Epithelial cell of esophagus (primary cell): ENCODE results near the gene NUCKS1.

Experiments
- DNase-seq: peaks from one replicate; pipeline ENCODE4 v3.0.0; 2010; ENCODE audit warnings: low read depth
- H3K4me3 ChIP-seq: 2 replicates; pipeline ENCODE4 v1.5.1; 2011; ENCODE audit warnings: mild to moderate bottlenecking, low read length, control low read depth
- CTCF ChIP-seq: IDR thresholded peaks from 2 replicates; pipeline ENCODE4 v1.5.1; 2011; ENCODE audit warnings: low read depth, mild to moderate bottlenecking, low read length, control low read depth, inconsistent platforms; ENCODE audit not compliant: insufficient read depth; ENCODE audit errors: missing control alignments

NUCKS1 gene

DNA sequence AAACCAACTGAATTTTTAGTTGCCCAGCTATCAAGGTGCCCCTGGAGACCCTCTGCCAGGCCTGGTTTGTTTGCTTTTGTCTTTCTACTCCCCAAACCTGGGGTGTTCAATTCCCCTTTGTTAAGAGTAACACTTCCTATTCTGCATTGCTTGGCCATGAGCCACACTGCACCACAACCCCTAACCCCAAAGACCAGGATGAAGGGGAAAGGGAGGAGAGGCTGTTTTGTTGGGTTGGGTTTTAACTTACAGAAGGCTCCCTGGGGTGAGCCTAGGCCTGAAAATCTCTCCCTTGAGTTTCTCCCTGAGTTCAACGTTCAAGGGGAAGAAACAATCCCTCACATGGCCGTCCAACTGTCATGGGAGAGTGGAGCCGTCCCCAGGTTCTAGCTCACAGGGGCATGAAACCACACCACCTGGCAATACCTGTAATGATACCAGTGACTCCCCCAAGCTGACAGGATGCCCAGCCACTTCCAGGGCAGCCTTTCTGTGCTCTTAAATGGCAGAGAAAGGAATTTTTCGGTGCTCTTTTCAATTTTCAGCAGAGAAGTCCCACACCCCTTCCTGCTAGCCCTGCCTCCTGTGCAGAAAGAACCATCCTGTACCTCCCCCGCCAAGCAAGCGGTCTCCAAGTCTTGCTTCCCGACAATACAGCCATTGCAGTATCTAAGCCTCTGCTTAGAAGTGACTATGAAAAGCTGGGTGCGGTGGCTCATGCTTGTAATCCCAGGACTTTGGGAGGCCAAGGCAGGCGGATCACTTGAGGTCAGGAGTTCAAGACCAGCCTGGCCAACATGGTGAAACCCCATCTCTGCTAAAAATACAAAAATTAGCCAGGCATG, 84.6 kb downstream of the NUCKS1 start:
- H3K4me3 ChIP-seq, result no peak overlapping the region
- DNase-seq, result no peak
- no peak for TF ChIP-seq CTCF

DNA sequence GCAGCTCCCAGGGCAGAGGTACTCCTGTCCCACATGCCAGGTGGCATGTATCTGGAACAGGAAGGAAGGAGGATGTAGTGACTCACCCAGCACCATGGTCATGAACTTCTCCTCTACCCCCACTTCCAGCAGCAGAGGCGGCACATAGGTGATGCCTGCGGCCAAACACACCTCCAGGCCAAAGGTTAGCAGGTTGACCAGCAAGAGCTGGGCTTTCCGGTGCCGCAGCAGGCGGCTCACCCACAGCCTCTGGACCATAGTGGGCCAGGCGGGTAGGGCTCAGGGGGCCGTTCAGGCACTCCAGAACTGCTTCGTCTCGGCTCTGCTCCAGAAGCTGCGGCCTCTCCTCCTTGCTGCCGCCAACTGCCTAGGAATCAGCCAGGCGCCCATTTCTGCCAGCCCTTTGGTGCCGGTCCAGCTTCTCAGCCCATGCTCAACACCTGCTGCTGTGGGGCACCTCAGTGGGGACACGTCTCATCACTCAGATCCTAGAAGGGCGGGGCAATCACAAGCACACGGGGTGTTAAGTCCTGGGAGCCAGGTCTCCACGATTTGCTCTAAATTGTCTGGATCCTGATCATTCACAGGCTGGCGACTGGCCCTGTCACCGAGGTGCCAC, 85.5 kb downstream of the NUCKS1 start:
- H3K4me3 ChIP-seq, result no peak overlapping the region
- DNase-seq, result peak; percentile 69
- no peak for TF ChIP-seq CTCF

DNA sequence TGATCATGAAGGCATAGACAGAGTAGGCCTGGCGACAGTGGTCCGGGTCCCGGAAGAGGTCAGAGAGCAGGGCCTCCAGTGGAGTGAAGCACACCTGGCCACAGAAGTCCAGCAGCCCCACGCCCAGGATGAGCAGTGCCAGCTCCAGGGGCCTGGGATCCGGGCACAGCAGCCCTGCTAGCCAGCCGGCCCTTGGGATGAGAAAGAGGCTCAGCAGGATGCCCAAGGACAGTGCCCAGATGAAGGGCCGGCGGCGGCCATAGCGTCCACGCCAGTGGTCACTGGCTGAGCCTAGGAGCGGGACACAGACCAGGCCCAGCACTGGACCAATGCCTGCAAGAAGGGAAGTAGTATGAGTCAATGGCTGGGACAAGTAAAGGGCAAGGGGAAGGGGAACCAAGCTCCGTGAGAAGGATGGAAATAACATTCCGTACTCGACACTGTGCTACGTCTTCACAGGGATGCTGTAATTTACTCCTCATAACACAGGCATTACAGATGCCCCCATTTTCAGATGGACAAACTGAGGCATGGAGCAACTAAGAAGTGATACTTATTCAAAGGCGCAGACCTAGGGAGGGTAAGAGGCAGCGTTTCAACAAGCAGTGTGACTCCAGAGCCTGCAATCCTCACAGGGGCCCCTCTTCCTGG, 86.6 kb downstream of the NUCKS1 start:
- DNase-seq, result no peak
- TF ChIP-seq CTCF, result no peak

More for the DNA sequence above, 86.6 kb downstream of the NUCKS1 start:
- no peak overlapping the region for H3K4me3 ChIP-seq
